Left renal cortex interstitium (tissue), 4 donors: ENCODE results near the gene ESF1. TPM values are rescaled to one million over a fixed set of nuclear protein-coding genes. Genes with fewer than 3 reads are reported as not detected.
"Not testable (repeated sequence)": the region's sequence is repeated elsewhere in the genome, so short reads cannot be mapped to it uniquely, and the experiment has no call there.

Source experiments
- DNase-seq, 4 donors: peaks; one replicate each; pipeline ENCODE4 v3.0.0-alpha.2; 2013; ENCODE audit warnings: low read depth in 4 of 4, low spot score in 2 of 4, missing footprints in 1 of 4
- polyA plus RNA-seq, 4 donors: library from polyadenylated mRNA; unstranded; fragments of 120-200 nt; gene quantifications; one replicate each; pipeline ENCODE4 v1.2.1, GENCODE V29; 2013; ENCODE audit not compliant: insufficient read length in 4 of 4

Gene ESF1
- polyA plus RNA-seq, 4 donors = 23.7 to 31.1 (median 26.7) TPM

DNA sequence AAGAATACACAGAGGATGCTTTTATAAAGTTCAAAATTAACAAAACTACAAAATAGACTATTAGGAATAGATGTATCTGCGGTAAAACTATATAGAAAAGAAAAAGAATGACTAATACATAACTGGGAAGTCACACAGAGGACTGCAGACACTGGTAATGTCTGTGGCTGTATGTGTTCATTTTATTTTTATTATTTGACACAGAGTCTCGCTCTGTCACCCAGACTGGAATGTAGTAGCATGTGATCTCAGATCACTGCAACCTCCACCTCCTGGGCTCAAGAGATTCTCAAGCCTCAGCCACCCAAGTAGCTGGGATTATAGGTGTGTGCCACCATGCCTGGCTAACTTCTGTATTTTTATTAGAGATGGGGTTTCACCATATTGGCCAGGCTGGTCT lies 38.9 kb downstream of the ESF1 start:
- DNase-seq = no peak

DNA sequence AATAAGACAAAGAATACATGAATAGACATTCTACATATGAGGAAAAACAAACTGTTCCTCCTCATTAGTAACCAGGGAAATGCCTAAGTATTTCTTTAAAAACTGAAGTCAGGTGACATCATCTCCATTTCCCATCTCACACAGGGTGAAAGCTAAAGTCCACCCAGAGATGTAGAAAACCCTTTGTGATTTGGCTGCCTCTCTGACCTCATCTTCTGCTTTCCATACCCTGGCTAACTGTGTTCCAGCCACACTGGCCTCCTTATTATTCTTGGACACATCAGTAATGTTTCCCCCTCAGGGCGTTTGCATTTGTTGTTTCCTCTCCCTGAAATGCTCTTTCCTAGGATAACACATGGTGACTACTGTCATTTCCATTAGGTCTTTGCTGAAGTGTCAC lies 40.4 kb downstream of the ESF1 start:
- no peak for DNase-seq

DNA sequence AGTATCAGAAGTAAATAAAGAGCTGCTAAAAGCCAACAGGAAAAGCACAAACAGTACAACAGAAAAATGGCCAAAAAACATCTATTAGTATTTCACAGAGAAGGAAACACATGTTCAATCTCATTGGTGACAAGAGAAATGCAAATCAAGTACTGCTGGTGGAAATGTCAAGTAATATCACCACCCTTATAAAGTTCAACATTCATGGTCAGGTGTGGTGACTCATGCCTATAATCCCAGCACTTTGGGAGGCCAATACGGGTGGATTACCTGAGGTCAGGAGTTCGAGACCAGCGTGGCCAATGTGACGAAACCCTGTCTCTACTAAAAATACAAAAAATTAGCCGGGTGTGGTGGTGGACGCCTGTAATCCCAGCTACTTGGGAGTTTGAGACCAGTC lies 42.8 kb downstream of the ESF1 start:
- no peak for DNase-seq

DNA sequence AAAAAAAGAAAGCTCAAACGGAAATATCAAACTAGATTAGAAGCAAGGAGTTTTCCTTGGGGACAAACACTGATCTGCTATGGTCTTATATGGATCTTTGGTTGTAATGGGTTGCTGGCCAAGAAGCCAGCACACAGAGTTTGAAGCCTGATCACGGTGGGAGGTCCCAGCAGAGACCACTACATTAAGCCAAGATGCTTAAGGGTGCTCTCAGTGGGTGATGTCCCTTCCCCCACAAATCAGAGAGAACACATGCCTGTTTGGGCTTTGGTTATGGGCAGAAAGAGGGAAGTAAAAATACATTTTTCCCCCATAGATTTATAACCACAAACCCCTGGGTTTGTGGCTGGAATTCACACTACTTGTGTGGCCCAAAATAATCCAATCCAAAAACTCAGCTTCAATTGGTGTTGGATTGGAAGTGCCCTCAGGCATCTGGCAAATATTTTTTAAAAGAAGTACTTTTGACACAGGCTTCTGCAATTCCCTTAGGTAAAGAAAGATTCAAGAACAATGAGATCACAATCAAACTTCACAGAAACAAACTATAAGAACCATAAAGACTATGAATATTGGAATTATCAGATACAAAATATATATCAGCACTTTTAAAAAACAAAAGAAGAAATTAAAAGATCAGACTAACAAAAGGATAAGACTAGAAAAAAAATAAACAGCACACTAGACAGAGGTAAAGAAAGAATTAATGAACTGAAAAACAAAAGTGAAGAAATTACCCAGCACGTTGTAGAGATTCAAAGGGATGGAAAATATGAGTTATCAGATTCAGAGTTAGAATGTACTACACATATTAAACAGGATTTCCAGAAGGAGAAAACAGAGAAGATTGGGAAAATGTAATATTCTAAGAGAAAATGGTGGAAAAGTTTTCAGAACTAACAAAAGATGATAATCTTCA lies 44.7 kb downstream of the ESF1 start:
- DNase-seq = no peak

DNA sequence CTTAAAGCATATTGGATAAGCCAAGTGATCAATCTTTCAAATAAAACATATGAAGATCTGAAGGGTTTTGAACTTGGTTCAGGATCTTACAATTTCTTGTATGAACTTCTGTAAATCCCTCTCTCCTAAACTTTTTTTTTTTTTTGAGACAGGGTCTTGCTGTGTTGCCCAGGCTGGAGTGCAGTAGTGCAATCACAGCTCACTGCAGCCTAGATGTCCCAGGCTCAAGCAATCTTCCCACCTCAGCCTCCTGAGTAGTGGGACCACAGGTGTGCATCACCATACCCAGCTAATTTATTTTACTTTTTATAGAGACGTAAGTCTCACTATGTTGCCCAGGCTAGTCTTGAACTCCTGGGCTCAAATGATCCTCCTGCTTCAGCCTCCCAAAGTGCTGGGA lies 46.5 kb downstream of the ESF1 start:
- DNase-seq = not testable (repeated sequence)

DNA sequence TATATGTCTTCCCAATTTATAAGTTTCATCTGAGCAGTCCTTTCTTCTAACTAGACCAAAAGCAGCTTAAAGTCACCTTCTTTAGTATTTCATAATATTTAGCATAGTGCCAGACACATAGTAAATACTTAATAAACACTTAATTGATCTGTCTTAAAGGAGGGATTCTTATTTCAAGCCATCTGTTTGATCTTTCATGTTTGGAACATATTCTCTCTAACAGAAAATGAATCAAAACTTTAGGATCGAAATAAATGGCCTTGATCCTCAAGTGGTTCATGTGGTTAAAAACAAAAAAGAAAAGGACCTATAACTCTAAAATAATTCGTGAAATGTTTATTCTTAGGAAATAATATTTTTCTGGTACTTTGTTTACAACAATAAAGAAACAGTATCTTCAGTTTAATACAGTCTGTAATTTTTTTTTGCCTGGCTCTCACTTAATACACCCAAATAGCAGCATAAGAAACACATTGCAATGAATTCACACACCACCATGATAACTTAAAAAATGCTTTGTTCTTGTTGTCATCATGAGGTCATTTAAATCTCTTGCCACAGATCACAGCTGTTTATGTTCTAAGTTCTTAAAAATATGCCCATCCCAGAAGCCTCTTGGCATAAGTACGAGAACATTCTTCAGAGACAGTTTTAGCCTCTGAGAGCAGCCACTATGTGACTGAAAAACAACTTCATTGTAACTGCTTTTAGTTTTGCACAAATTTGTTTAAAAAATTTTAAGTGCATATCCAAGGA lies 48.1 kb downstream of the ESF1 start:
- DNase-seq = no peak

DNA sequence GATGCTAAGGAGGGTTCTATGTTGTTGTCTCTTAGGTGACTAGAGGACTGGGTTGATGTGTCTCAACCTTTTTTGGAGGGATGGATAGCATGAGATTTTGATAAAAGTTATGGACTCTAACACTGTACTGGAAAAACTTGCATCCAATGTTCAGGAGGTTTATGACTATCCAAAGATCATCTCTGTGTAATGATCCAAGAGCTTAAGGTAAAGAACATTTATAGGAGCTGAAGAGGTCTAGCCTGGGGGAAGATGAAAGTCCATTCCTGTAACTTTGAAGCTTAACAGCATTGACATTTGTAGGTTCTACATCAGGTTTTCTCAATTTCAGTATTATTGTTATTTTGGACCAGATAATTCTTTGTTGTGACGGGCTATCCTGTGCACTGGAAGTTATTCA lies 48.9 kb downstream of the ESF1 start:
- no peak for DNase-seq

DNA sequence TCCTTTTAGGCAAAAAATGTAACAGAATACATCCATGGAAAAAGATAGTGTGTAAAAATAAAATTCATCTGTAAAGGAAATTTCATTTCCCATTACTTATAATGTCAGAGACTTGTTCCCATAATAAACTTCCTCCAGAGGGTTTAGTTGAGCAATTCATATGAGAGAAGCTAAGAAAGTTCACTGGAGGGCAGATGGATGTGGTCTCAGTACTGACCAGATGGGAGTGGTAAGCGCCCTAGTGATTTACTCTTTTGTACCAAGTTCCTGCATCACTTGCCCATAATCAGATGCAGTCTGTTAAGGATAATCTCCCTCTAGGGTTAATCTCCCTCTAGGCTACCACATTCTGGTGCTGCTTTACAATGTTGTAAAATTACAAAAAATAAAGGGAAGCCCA lies 61.7 kb downstream of the ESF1 start:
- no peak for DNase-seq

DNA sequence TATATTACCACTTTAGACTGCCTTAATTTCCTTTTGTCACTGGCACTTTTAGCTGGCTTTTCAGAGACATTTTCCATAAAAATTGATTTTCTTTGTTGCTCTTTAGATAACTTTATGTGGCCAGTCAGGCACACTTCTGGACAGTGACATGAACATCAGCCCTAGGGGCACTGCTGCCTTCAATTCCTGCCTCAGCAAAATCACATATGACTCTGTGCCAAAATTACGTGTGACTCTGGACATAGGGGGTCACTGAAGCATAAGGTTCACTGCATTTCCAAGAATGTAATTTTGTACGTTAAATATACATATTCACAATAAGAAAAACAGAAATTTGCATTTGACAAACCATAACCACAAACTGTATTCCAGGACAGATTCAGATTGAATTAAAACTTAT lies 66.5 kb downstream of the ESF1 start:
- DNase-seq = no peak

DNA sequence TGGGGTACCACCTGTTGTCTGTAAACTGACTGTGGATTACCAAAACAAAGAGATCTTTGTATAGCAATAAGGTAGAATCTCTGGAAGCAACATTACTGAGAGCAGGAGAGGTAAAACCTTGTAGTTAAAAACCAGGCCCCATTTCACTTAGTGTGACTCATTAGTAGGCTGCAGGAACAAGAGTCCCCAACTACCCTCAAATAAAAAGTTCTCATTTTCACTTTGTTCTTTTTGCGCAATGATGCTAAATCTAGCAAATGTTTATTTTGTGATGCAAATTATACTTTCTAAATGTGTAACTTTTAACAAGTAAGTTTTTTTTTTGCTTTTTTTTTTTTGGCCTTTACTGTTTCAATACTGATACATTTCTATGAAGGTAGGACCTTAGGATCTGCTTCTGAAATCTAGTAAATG lies 67.1 kb downstream of the ESF1 start:
- no peak for DNase-seq

DNA sequence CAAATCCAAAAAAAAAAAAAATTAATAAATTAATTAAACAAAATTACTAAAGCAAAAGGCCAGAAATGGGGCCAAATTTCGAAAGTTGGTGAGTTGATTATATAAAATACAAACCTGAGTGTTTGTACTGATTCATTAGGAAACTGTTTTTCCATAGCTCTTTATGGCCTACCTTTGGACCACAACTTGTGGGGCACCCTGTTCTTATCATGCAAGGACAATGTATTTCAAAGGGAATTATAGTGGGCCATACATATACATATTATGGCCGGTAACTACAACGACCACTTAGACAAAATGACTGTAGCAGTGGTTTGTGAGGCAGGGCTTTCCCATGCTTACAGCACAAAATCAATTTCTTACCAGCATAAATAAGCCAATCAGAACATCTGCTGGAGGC lies 69.5 kb downstream of the ESF1 start:
- DNase-seq = no peak

DNA sequence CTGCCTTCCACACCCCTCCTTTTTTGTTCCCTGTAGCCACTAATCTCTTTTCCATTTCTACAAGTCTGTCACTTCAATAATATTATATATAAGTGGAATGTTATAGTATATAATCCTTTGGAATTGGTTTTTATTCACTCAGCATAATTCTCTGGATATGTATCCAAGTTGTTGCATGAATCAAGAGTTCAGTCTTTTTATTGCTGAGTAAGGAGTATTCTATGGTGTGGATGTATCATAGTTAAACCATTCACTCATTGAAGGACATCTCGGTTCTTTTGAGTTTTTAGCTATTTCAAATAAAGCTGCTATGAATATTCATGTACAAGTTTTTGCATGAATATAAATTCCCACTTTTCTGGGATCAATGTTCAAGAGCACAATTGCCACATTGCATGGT lies 76.5 kb downstream of the ESF1 start:
- no peak for DNase-seq

DNA sequence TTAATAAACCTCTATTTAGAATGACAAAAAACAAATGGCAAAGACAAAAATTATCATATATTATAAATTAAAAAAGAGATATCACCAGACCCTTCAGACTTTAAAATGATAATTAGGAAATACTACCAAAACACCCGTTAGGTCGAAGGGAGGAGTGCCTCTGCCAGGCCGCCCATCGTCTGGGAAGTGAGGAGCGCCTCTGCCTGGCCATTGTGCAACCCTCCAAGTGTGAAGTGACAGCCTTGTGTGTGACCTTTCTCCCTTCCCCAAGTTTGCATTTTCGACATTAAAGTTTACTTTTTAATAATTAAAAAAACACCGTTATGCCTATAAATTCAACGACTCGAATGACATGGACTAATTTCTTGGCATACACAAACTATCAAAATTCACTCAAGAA lies 81.5 kb downstream of the ESF1 start:
- DNase-seq = no peak

DNA sequence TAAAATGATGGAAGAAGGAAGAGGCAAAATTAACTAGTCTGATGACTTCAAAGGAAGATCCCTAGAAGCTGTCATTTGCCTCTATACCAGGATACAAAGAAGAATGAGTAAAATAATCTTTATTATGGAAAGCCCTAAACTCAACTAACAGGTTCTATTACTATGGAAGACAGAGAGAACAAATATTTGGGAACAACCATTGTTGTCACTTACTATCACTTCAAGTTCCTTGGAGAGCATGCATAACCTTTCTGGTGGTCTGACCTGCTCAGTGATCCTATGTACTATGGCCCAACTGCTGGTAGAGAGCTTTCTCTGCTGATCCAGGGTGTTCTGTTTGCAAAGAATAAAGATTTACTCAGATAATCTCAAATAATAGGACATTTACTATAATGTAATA lies 83.2 kb downstream of the ESF1 start:
- no peak for DNase-seq

DNA sequence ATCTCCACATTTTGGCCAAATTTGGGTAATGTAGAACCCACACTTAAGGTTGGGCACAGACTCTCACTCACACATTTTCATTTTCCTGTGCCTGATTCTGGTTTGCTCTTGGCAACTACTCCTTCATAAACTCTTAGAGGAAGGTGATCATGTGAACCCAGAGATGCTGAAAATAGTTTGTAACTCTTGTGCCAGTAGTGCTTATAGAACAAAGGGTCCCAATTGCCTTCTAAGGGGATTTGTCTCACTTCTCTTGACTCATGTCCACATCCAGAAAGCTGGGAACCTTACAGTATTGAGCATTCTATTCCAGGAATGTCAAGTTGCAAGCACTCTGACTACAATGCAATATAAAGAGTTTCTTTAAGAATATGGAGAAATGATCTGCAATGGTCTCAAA lies 84.0 kb downstream of the ESF1 start:
- DNase-seq = no peak

DNA sequence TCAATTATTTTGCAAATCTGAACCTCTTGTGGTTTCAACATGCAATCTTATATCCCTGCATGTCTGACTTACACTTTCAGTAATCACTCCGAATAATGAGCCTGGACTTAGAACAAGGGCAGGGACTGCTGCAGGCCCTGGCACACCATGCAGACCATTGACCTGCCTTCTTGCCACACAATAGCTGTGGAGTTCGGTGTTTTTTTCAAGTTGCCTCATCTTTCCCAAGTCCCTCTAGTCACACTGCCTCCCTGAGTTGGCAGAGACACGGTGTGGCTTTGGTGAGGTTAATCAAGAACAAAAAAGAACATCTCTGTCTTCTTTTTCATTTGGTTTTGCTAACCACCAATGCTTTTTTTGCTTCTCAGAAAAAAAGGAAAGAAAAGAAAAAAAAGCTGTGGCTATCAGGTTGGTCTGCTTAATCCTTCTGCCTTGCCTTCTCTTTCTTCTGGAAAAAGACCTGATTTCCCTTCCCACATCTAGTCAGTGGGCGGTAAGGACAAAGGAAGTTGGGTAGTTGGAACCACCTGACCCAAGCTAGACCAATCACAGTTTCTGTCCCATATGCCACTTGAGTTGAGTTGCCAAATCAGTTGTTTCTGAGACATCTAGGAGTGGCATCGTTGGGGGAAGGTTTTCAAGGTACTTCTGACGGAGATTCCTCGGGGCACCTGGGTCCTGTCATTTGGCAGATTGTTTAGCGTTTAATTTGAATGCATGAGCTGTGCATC lies 90.1 kb downstream of the ESF1 start:
- DNase-seq = no peak

DNA sequence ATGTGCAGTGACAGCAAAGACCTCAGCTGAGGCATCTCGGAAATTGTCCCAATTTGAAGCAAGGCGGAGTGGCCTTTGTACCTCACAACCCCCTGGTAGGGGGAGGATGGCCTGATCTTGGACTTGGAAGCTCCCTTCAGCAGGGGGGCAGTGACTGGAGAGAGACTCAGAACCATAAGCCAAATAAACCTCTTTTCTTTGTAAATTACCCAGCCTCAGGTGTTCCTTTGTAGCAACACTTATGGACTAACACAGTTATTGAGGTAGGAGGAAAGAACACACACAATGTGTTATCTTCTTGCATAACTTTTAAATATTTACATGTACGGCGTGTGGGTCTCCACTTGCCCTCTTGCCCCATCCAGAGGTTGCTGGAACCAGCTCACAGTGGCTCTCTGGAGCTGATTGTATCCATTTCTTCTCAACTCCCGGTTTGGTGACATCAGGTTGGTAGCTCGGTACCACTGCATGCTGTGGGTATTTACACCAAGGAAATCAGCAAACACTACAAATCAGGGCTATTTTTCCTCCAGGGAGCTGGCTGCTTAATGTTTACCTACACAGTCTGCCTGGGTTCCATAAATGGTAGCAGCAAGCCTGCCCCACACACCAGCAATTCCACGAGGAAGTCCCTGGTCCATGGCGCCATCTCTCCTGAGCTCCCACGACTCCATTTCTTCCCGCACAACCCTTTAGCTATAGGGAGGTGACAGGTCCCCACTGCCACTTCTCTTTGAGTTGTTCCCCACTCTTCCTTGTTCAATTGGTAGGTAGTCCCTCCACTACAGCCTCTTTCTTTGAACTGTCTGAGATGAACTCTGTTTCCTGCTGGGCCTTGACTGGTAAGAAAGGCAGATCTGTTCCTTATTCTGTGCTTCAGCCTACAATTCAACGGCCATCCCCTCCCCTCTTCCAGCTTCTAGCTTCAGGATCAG lies 91.7 kb downstream of the ESF1 start:
- no peak for DNase-seq

DNA sequence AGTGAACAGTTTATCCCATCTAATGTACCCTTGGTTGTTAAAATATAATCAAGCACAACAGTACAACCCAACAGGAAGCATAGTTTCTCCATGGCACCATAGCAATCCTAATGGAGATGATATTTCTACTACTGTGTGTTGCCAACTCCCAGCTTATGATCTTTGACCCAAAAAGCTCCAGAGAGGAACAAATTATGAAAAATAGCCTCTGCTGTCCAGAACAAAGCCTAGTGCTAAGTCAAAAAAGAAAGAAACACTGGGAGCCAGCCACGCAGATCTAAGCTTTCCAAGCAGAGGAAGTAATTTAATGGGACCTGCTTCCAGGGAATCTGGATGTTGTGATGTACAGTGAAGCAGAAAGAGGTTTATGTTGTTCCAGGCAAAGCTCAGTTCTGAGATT lies 93.8 kb downstream of the ESF1 start:
- DNase-seq = peak in 2 of 4 donors; percentile 27 to 28

DNA sequence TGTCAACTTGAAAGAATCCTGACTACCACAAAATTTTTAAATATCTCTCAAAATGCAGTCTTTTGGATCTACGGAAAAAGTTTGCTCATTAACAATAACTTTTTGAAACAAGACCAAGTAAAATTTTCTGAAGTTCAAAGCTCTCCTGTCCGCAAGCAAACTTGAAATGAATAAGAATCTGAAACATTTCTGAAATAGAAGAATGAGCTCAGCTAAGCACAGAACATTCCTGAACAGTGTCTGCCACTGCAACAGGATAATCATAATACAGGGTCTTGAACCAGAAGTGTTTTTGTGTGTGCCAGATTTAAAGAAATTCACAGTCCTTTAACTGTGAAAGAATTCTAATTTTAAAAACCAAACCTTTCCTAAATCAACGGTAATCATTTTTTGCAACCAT lies 96.9 kb downstream of the ESF1 start:
- DNase-seq = no peak

DNA sequence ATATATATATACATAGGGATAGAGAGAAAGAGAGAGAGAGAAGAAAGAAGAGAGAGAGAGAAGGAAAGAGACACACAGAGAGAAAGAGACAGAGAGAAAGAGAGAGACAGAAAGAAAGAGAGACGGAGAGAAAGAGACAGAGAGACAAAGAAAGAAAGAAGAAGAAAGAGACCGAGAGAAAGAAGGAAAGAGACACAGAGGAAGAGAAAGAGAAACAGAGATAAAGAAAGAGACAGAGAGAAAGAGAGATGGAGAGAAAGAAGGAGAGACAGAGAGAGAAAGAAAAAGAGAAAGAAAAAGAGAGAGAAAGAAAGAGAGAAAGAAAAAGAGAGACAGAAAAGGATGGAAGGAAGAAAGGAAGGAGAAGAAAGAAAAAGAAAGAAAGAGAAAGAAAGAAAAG lies 99.1 kb downstream of the ESF1 start:
- DNase-seq = no peak
